GM19438 (cell line): ENCODE data around the gene ZNF618.

Experiments used
- ATAC-seq: cut with Tn5 transposase; IDR thresholded peaks from one replicate; pipeline ENCODE4 v1.9.1; 2021; ENCODE audit warnings: low read depth; ENCODE audit not compliant: unreplicated experiment

The ZNF618 gene

DNA sequence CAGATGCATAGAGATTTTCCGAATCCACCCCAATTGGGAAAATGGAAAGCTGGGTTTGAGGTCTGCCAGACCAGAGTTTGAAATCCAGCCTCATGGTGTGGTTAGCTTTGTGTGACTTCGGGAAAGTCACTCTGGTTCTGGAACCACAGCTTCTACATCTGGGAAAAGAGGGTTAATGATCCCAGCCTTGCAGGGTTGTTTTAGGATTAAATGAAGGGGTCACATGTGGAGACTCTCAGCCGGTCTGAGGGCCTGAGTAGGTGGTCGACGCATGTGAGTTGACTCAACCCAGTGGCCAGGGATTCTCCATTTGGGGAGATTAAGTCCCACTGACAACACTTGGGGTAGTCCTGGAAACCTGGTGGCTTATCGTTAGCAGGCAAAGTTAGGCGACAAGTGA lies 6.1 kb downstream of the ZNF618 start:
- no peak for ATAC-seq

DNA sequence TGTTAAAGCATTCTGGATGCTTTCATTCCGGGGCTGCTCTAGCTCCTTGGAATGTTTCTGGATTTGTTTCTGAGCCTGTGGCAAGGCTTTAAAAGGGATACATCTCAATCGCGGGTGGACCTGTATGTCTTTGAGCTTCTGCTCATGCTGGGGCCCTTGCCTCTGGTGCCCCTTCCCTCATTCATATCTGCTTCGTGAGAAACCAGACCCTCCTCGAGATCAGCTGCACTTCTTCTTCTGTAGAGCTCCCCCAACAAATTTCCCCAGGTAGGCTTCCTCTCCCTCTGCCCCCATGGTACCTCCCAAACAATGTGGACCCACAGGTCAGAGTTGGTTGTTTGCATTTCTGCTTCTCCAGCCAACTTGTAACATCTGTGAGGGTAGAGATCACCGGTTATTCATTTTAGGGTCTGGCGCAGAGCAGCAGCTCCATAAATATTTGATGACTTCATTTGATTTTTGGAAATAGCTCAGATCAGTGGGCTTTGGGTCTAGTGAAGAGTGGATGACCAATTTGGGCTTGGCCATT lies 6.6 kb downstream of the ZNF618 start:
- no peak for ATAC-seq

DNA sequence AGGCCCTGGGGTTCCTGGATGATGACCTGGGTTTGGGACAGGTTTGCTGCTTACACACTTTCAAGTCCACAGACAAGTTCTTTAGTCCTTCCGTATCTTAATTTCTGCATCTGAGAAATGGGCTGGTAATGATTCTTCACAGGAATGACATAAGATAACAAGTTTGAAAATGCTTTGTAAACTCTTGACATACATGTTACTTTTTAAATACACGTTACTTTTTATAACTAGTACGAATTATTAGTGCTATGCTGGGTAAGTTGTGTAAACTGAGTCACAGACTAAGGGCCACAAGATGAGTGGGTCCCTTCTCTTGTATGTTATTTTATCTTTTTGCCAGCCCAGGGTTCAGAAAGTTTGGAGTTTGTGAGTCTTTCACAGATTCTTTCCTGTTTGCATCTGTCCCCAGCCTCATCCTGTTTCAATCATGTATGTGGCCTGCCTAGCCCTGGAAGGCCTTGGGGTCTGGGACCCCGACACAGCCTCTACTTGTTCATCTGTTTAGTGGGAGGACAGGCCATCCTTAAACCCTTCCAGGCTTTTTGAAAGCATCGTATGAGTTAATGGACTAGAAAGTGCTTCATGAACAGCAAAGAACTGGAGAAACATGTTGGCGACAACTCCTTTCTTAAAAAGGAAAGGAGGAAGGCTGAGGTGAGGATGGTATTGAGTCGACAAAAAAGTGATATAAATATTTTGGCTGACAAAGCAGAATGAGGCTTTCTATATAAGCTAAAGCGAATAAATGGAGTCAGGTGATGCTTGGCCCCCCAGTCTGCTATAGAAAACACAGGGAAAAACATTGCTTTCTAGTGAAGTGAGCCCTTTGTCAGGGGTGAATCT lies 9.3 kb downstream of the ZNF618 start:
- ATAC-seq: no peak

DNA sequence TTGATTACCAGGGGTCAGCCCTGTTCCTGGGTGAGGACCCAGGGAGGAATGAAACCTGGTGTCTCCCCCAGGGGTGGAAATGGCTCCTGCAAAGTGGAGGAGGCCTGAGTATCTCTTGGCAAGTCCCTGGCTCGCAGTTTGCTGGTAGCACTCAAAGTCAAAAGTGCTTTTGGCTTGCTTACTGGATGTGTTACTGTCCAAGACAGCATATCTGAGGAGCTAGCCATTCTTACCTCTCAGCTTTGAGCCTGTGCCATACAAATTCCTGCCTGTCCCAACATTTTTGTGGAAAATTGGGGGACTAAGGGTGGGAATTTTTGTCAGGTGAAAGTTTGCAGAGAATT lies 9.9 kb downstream of the ZNF618 start:
- ATAC-seq: no peak

DNA sequence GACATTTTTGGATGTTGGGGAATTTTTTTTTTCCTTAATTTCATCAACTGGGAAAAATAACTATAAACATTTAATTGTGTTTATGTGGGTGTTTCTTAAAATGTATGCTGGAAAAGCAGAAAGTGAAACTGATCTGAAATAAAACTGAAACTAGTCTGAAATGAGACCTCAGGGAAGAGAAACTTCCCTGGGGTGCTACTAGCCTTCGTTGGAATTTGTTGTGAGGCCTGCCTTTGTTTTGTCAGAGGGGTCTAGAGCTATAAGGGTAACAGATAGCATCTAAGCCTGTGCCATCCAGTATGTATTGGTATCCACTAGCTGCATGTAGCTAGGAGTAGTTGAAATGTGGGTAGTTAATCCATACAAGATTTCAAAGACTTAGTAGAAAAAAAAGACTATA lies 10.4 kb downstream of the ZNF618 start:
- no peak for ATAC-seq

DNA sequence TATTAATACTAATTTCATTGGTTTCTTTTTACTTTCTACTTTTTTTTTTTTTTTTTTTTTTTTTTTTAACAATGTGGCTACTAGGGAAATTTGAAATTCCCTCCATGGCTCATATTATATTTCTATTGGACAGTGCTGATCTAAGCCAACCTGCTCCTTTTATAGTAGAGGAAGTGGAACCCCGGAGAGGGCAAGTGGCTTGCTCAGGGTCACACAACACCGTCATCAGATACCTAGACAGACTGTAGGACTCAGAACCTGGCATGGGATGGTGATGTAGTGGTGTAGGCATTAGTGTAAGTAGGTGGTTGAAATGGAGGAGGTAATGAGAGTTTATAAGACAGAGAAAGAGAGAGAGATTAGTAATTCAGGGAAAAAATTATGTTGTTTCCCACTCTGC lies 10.8 kb downstream of the ZNF618 start:
- no peak for ATAC-seq

DNA sequence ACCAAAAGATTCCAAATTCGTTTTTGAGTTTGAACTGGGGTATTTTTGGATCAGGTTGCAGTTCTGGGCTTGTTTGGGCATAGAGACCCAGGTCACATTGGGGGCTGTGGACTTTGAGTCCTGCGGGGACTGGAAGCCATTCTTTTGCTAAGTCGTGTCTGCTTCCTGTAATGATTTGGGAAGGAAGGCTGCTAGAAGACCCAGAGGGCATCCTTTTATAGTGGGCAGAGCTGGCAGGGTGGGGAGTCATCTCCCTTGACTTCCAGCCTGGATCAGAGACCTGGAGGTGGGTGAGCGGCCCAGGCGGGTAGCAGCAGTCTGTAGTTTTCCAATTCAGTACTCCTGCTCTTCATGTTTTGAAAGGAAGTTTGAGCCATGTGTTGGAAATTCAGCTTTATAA lies 11.3 kb downstream of the ZNF618 start:
- ATAC-seq: no peak

DNA sequence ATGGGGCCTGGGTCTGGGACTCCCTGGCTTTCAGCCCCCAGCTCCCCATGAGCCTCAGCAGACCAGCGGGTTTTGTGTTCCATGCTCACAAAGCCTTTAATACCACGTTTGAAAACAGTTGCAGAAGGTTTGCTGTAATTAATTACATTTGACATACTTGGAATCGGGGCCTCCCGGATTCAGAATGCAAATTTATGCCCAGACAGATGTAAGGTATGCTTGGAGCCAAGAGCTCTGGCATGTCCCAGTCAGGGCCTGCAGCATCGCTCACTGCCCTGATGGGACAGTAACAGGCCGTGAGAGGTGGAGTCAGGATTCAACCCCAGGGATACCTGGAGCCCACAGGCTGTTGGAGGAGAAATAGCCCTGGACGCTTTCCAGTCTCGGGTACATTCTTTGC lies 12.2 kb downstream of the ZNF618 start:
- no peak for ATAC-seq

DNA sequence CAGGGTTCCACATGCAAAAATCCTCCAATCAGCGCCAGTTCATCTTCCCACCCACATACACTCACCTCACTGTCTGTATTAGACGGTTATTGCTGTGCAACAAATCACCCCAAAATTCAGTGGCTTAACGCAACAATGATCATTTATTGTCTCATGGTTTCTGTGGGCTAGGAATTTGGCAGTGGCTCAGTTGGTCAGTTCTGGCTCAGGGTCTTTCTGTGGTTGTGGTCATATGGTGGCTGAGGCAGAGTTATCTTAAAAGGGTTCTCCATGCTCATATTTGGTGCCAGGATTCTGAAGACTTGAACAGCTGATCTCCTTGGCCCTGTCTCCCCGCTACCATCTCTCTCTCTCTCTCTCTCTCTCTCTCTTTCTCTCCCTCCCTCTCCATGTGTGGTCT lies 12.9 kb downstream of the ZNF618 start:
- ATAC-seq: no peak

DNA sequence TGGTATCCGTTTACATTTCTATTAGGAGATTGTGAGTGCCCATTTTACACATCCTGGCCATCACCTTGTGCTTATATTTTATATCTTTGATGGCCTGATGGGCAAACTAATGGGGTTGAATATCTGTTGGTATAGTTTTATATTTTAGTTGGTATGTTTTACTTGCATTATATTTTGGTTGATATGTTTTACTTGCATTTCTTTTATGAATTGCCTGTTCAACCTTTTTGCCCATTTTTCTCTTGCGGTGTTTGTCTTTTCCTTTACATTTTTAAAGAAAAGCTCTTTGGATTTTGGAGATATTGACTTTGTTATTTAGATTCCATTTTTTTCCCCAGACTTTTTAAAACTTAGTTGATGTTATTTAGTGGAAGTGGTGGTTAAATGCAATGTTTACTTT lies 14.6 kb downstream of the ZNF618 start:
- no peak for ATAC-seq

DNA sequence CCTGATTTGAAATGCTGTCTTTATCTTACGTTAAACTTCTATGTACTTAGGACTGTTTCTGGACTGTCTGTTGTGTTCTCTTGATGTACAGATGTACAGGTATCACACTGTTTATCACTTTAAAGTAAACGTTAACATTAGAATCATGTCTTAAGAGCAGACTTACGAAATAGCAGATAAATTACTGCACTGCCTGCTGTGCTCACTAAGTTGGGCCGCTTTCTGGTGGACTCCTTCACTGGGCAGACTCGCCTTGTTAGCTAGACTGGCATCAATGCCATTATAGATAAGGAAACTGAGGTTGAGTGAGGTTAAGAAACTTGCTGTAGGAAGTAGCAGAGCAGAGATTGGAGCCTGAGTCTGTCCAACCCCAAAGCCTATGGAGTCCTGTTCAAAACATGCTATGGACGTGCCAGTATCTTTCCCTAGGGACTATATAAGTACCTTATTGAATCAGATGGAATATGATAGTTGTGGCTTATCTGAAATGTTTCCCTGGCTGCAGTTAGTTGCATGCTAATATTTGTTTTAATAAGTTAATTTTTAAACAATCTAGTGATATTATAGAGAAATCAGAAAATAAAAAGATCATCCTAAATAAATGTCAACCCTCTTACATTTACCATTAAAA lies 16.9 kb downstream of the ZNF618 start:
- no peak for ATAC-seq

DNA sequence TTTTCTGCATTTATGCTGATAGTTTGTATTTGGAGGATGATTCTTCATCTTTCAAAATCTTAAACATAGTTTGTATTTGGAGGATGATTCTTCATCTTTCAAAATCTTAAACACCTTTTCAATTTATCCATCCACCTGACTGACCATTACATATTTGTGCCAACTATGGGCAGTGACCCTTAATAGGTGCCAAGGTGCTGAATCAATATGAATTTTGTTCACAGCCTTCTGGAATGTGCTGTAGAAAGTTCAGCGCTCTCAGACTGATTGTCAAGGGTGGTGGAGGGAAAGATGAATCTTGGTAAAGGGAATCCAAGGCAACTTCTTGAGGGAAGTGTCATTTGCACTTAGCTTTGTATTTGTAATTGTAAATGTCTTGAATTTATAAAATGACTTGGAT lies 18.1 kb downstream of the ZNF618 start:
- ATAC-seq: no peak

DNA sequence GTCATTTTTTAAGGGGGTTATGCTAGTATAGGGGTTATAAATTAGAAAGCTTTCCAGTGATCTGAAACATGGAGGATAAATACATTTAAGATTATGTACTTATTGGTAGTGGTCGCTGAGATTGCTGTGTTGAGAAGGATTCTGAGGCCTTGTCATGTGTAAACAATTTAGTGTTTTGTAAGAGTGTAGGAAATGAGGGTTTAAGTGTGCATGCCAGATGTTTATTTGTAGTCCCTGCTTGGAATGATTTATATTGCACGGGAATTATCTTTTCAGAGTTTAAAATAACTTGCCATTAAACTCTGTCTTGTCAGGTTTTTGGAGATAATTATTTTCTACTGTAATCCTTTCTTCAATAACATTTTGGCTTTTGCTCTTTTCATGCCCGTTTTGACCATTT lies 19.4 kb downstream of the ZNF618 start:
- no peak for ATAC-seq

DNA sequence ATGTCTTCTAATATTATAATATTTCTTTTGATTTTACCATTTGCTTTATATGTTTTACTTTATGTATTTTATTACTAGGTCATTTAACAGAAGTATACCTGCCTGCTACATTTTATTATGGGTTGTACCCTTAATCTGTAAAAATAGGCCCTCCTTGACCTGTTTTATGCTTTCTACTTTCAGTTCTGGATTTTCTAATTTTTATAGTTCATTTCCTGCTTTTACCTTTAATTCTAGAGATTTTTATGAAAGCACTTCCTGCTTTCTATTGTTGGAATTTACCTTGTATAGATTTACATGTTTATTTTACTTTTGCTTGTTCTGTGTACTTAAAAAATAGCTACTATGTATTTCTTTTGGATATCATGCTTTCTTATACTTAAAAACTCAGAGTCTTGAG lies 20.6 kb downstream of the ZNF618 start:
- ATAC-seq: no peak

DNA sequence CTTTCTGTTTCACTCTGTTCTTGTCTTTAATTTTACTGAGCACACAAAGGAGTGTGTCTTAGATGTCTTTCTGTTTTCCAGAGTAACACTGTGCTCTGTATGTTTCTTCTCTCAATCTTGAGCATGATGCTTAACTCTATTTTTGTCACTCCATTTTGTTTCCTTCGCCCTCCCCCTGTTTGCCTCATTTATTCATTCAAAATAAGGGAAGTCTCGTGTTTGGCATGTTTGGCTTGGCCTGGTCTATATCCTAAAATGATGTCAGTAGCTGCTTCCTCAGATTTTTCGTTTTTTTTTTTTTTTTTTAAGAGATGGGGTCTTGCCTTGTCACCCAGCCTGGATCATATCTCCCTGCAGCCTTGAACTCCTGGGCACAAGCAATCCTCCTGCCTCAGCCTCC lies 22.0 kb downstream of the ZNF618 start:
- no peak for ATAC-seq

DNA sequence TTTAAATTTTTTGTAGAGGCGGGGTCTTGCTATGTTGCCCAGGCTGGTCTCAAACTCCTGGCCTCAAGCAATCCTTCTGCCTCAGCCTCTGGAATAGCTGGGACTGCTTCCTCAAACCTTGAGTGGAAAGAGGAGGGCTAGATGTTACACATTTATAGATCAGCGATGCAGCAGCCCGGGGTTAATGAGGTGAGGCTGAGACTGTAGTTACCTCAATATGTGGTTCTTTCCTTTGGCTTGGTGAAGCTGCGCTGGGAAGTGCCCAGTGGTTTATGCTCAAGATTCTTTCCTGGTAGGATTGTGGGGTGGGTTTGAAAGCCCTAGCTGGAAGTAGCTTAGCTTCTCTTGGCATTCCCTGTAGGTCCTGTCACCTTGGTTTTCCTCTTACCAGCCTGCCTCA lies 22.5 kb downstream of the ZNF618 start:
- ATAC-seq: no peak

DNA sequence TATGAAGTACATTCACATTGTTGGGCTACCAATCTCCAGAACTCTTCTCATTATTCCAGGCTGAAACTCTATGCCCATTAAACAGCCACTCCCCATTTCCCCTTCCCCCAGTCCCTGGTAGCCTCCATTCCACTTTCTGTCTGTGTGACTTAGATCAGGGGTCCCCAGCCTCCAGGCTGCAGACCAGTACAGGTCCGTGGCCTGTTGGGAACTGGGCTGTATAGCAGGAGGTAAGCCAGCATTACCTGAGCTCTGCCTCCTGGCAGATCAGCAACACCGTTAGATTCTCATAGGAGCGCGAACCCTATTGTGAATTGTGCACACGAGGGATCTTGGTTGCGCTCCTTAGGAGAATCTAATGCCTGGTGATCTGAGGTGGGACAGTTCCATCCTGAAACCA lies 23.1 kb downstream of the ZNF618 start:
- ATAC-seq: no peak

DNA sequence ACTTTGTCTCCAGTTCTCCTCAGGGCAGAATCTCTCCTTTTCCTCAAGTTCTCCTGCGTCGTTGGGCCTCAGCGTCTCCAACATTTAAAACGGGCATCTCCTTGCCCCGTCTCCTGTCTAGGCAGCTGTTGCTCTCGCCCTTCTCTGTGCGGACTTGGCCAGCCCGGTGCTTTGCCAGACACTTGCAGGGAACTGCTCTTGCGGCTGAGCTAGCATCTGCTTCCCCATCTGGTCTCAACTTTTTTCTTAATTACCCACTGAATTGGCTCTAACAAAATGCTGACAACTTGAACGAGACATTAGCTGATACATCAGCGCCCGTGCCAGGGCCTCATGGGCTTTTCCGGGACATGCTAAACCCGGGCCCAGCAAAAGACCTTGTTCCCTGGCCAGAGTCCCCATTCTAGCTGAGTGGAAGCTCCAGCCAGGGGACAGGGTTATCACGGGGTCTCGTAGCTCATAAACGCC lies 25.1 kb downstream of the ZNF618 start:
- no peak for ATAC-seq

DNA sequence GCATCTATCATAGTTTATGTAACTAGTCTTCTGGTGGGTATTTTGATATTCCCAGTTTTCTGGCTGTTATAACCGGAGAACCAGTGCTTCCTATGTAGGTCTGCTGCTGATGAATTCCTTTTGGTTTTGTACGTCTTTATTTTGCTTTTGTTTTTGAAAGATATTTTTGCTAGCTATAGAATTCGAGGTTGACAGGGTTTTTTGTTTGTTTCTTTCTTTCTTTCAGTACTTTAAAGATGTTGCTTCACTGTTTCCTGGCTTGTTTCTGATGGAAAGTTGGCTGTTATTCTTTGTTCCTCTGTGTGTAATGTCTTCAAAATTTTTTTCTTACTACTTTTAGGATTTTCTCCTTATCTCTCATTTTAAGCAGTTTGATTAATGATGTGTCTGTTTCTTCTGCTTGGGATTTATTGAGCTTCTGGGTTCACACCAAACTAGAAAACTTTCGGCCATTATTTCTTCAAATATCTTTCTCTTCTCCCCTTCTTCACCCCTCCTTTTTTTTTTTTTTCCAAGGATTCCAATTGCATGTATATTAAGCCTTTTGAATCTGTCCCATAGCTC lies 27.5 kb downstream of the ZNF618 start:
- no peak for ATAC-seq

DNA sequence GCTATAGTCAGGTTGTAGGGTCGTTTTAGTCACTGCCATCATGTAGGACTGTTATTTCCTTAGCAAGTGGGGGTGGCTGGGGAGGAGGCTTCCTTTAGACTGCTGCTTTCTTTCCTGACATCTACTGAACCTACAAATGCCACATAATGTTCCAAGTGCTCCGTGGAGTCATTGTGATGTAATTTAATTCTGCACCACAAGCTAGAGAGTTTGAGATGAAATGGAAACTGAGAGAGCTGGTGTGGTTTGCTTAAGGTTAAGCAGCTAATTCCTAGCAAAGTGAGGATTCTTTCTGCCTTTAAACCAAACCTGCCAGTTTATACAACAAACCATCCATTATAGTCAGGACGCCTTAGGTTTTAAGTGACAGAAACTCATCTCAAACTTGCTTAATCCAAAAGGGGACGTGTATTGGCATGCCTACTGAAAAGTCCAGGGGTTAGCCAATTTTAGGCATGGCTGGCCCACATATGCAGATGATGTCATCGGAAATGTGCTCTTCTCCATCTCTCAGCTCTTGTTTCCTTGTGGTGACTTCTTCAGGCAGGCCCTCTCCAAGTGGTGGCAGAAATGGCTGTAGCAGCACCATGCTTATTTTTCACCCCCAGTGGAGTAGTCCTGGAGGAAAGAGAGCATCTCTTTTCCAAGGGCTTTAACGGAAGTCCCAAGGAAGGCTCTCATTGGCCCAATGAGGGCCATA lies 30.5 kb downstream of the ZNF618 start:
- ATAC-seq: no peak

DNA sequence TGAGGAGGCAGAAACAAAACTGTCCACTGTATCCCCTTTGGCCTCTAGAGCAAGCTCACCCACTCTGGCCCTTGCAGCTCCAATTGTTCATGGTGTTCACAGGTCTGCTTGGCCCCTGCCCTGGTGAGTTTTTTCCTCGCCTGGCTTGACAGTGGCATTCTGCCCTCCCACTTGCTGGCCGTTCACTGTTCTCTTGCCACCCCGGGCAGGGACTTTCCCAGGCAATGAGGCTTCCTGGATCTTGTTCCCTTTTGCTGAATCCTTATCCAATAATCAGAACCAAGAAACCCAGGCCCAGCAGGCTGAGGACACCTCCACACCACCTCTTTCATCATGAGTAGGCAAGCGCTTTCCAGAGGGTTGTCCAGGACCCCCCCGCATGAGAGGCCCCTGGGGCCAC lies 31.2 kb downstream of the ZNF618 start:
- ATAC-seq: no peak
